Measurements from ENCODE around the gene CXorf65.

CXorf65 gene

GRCh38 chrX:71148278-71148663 is 41.7 kb upstream of the CXorf65 start:
- no peak overlapping the region for H3K9ac ChIP-seq

DNA sequence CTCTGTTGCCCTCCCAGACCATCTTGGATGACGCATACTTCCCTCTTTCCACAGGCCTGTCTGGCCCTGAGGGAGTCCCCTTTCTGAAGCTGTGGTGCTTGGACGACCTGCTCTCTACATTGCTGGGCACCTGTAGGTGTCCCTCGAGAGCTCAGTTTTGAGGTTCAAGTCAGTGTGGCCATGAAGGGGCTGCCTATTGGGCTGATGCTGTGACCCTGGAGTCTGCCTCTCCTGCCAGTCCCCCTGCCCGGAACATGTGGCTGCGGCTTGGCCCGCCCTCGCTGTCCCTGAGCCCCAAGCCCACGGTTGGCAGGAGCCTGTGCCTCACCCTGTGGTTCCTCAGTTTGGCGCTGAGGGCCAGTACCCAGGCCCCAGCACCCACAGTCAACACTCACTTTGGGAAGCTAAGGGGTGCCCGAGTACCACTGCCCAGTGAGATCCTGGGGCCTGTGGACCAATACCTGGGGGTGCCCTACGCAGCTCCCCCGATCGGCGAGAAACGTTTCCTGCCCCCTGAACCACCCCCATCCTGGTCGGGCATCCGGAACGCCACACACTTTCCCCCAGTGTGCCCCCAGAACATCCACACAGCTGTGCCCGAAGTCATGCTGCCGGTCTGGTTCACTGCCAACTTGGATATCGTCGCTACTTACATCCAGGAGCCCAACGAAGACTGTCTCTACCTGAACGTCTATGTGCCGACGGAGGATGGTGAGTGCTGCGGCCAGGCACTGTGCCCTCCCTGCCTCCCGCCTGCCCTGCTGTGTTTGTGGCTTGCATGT is 41.1 kb upstream of the CXorf65 start:
- no peaks in the 10 kb centered on the region for H3K36me3 ChIP-seq (ENCODE audit: control insufficient read depth, insufficient read depth, low read length)
- no peak overlapping the region for H3K9ac ChIP-seq
- no peaks in the 10 kb centered on the region for H3K27me3 ChIP-seq (ENCODE audit: control insufficient read depth, insufficient read depth, low read length)
- TF ChIP-seq, protein P1, sequence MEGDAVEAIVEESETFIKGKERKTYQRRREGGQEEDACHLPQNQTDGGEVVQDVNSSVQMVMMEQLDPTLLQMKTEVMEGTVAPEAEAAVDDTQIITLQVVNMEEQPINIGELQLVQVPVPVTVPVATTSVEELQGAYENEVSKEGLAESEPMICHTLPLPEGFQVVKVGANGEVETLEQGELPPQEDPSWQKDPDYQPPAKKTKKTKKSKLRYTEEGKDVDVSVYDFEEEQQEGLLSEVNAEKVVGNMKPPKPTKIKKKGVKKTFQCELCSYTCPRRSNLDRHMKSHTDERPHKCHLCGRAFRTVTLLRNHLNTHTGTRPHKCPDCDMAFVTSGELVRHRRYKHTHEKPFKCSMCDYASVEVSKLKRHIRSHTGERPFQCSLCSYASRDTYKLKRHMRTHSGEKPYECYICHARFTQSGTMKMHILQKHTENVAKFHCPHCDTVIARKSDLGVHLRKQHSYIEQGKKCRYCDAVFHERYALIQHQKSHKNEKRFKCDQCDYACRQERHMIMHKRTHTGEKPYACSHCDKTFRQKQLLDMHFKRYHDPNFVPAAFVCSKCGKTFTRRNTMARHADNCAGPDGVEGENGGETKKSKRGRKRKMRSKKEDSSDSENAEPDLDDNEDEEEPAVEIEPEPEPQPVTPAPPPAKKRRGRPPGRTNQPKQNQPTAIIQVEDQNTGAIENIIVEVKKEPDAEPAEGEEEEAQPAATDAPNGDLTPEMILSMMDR (IDR thresholded peaks at IDR 0.05), result no peak
- no peak overlapping the region for H3K27ac ChIP-seq
- no peak overlapping the region for H2AFZ ChIP-seq
- H3K4me1 ChIP-seq, result peaks cover 12% of the 10 kb centered on the region
- no peaks in the 10 kb centered on the region for H3K9me3 ChIP-seq (ENCODE audit: control insufficient read depth, low read length)
- H3K79me2 ChIP-seq, result no peaks in the 10 kb centered on the region
- no peak overlapping the region for H3K4me2 ChIP-seq (ENCODE audit: low read length)
- H3K4me3 ChIP-seq (ENCODE audit: low read depth, low read length), result no peak overlapping the region

More at GRCh38 chrX:71148278-71148663, 41.7 kb upstream of the CXorf65 start:
- Histone ChIP-seq H3K4me3 (ENCODE audit: low read depth, low read length) (no peak overlapping the region), H3K9me3 (ENCODE audit: control insufficient read depth, low read length) (no peaks in the 10 kb centered on the region), H2AFZ (no peak overlapping the region), H3K4me2 (ENCODE audit: low read length) (no peak overlapping the region), H3K36me3 (ENCODE audit: control insufficient read depth, insufficient read depth, low read length) (no peaks in the 10 kb centered on the region), H3K27me3 (ENCODE audit: control insufficient read depth, insufficient read depth, low read length) (no peaks in the 10 kb centered on the region), H3K4me1 (peaks cover 12% of the 10 kb centered on the region), H3K27ac (no peak overlapping the region), H3K79me2 (no peaks in the 10 kb centered on the region)
- TF ChIP-seq, protein P1 (IDR thresholded peaks at IDR 0.05), result no peak

DNA sequence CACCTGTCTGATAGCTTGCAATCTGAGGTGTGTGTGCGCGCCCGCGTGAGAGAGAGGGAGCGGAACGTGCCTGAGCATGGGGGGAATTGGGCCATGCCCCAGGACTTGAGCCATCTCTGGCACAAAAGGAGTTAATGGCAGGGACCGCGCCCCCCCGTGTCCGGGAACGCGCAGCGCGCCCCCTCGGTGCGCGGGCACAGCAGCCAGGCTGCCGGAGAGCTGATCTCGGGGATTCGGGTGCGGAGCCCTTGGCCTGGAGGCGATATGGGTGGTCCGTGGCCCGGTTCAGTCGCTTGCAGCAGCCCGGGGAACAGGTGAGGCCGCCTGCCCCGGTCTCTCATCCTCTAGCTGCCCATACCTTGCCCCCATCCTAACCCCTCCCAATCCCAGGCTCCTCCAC is 38.1 kb upstream of the CXorf65 start, which contains the start of gene NLGN3:
Gene NLGN3, plus strand, starts transcription at position 191 of the 400 bp plus-strand sequence. CDS start 2,909 bp downstream, outside the sequence.
- H3K4me3 ChIP-seq (ENCODE audit: low read depth, low read length), result no peak within 1 kb of the TSS
- H3K79me2 ChIP-seq, result no peaks in the 10 kb centered on the region
- H2AFZ ChIP-seq, result no peak within 1 kb of the TSS
- no peak within 1 kb of the TSS for H3K27ac ChIP-seq
- no peaks in the 10 kb centered on the region for H3K9me3 ChIP-seq (ENCODE audit: control insufficient read depth, low read length)
- H3K4me2 ChIP-seq (ENCODE audit: low read length), result peak within 1 kb of the TSS; percentile 49
- peaks cover 12% of the 10 kb centered on the region for H3K4me1 ChIP-seq
- TF ChIP-seq, protein P1 (IDR thresholded peaks at IDR 0.05), result no peak
- H3K36me3 ChIP-seq (ENCODE audit: control insufficient read depth, insufficient read depth, low read length), result no peaks in the 10 kb centered on the region
- no peaks in the 10 kb centered on the region for H3K27me3 ChIP-seq (ENCODE audit: control insufficient read depth, insufficient read depth, low read length)
- no peak within 1 kb of the TSS for H3K9ac ChIP-seq

- peaks cover 12% of the 10 kb centered on the region for H3K4me1 ChIP-seq
Observed at GRCh38 chrX:71143508-71143907, 37.0 kb upstream of the CXorf65 start.

More at GRCh38 chrX:71143508-71143907, 37.0 kb upstream of the CXorf65 start:
- no peak overlapping the region for H3K4me2 ChIP-seq (ENCODE audit: low read length)
- TF ChIP-seq, protein P1 (IDR thresholded peaks at IDR 0.05), result no peak
- H3K36me3 ChIP-seq (ENCODE audit: control insufficient read depth, insufficient read depth, low read length), result no peaks in the 10 kb centered on the region
- no peaks in the 10 kb centered on the region for H3K27me3 ChIP-seq (ENCODE audit: control insufficient read depth, insufficient read depth, low read length)
- no peak overlapping the region for H3K4me3 ChIP-seq (ENCODE audit: low read depth, low read length)
- no peaks in the 10 kb centered on the region for H3K79me2 ChIP-seq
- H3K9ac ChIP-seq, result no peak overlapping the region
- H2AFZ ChIP-seq, result no peak overlapping the region
- H3K9me3 ChIP-seq (ENCODE audit: control insufficient read depth, low read length), result no peaks in the 10 kb centered on the region
- no peak overlapping the region for H3K27ac ChIP-seq
